MCF 10A (cell line): ENCODE data around the gene NAXE. TPM values are rescaled to one million over a fixed set of nuclear protein-coding genes. Genes with fewer than 3 reads are reported as not detected.
A peak's percentile ranks its signal among the peaks of the same experiment; 100 is the strongest.

Experiments used
- BruUV-seq: library from RNA; stranded (reverse); fragments of 400-500 nt; replicated peaks from 2 replicates; lab custom pipeline; 2021; lab: Mats Ljungman, UMichigan
- CTCF ChIA-PET: fragments of 300-600 bp; sonication (Branson Sonifier 250); formaldehyde crosslinking; extraction: SDS; loops from one replicate; lab custom pipeline; 2021; ENCODE audit warnings: antibody characterized with exemption, inconsistent platforms; lab: Yijun Ruan, JAX
- POLR2A ChIA-PET: fragments of 300-600, 350-650 bp; sonication (Branson Sonifier 250); formaldehyde crosslinking; extraction: SDS; loops from one replicate; lab custom pipeline; 2020; ENCODE audit warnings: antibody characterized with exemption, inconsistent platforms; lab: Yijun Ruan, JAX
- DNase-seq: peaks from one replicate; pipeline ENCODE4 v3.0.0-alpha.2; 2018; ENCODE audit not compliant: unreplicated experiment
- H3K27ac Mint-ChIP-seq: one replicate; pipeline ENCODE4 v1.8.0; 2022; ENCODE audit warnings: mild to moderate bottlenecking, low read depth, mixed read lengths; ENCODE audit not compliant: unreplicated experiment
- H3K27me3 Mint-ChIP-seq: one replicate; pipeline ENCODE4 v1.8.0; 2022; ENCODE audit warnings: mixed read lengths; ENCODE audit not compliant: insufficient read depth, unreplicated experiment
- H3K36me3 Mint-ChIP-seq: one replicate; pipeline ENCODE4 v1.8.0; 2022; ENCODE audit warnings: mild to moderate bottlenecking, moderate library complexity, mixed read lengths; ENCODE audit not compliant: insufficient read depth, unreplicated experiment
- H3K4me1 Mint-ChIP-seq: one replicate; pipeline ENCODE4 v1.8.0; 2022; ENCODE audit warnings: mixed read lengths; ENCODE audit not compliant: insufficient read depth, unreplicated experiment
- H3K4me3 Mint-ChIP-seq: one replicate; pipeline ENCODE4 v1.8.0; 2022; ENCODE audit warnings: mild to moderate bottlenecking, moderate library complexity, mixed read lengths; ENCODE audit not compliant: unreplicated experiment
- H3K9me3 Mint-ChIP-seq: one replicate; pipeline ENCODE4 v1.8.0; 2022; ENCODE audit warnings: mixed read lengths; ENCODE audit not compliant: unreplicated experiment
- CTCF ChIP-seq: fragments of 200-600 bp; IDR thresholded peaks from one replicate; pipeline ENCODE4 v1.8.0; 2022; ENCODE audit warnings: antibody characterized with exemption, mild to moderate bottlenecking; ENCODE audit not compliant: unreplicated experiment
- intact Hi-C: fragments of 100-400 bp; cut with micrococcal nuclease; formaldehyde crosslinking; loops from 2 replicates; pipeline ENCODE4 v1.14.1; 2022
- total RNA-seq: library from RNA; stranded (reverse); gene quantifications from 2 replicates; pipeline ENCODE4 v1.2.3, GENCODE V29; 2022

Gene NAXE
- total RNA-seq, 1 experiment from 2014 or later = 155 TPM

GRCh38 chr1:156560585-156561163 lies 30.9 kb upstream of the NAXE start:
- no TSS peak for BruUV-seq
- no peak for TF ChIP-seq CTCF
- ChIA-PET CTCF (interaction anchor here (0.6 to 1.1 kb wide), 2 partner anchors 16 to 115 kb away, joined by 3 to 5 read pairs; no protein-coding TSS in a partner anchor), POLR2A (interaction anchor here (0.6 to 1.3 kb wide), 3 partner anchors 11 to 133 kb away, joined by 3 to 4 read pairs (median 3); no protein-coding TSS in a partner anchor)
- H3K4me3 Mint-ChIP-seq = no peak overlapping the region
- no peak for DNase-seq
- H3K9me3 Mint-ChIP-seq = no peaks in the 10 kb centered on the region
- H3K4me1 Mint-ChIP-seq = no peaks in the 10 kb centered on the region
- intact Hi-C loops = no loop called here
- no peak overlapping the region for H3K27ac Mint-ChIP-seq
- H3K27me3 Mint-ChIP-seq = no peaks in the 10 kb centered on the region
- H3K36me3 Mint-ChIP-seq = peaks cover 14% of the 10 kb centered on the region

- intact Hi-C loops = no loop called here
- Mint-ChIP-seq H3K9me3 (no peaks in the 10 kb centered on the region), H3K27me3 (no peaks in the 10 kb centered on the region), H3K4me3 (no peak overlapping the region), H3K4me1 (peaks cover under 1% of the 10 kb centered on the region), H3K27ac (no peak overlapping the region), H3K36me3 (peaks cover 13% of the 10 kb centered on the region)
- no TSS peak for BruUV-seq
- no peak for TF ChIP-seq CTCF
- POLR2A ChIA-PET = interaction anchor here (0.6 kb wide), 1 partner anchor 55 kb away, joined by 3 read pairs; no protein-coding TSS in a partner anchor
- CTCF ChIA-PET = interaction anchor here (0.6 to 1.4 kb wide), 5 partner anchors 10 to 145 kb away, joined by 3 read pairs; no protein-coding TSS in a partner anchor
- DNase-seq = no peak
Measured at GRCh38 chr1:156565519-156565918, 26.1 kb upstream of the NAXE start.

DNA sequence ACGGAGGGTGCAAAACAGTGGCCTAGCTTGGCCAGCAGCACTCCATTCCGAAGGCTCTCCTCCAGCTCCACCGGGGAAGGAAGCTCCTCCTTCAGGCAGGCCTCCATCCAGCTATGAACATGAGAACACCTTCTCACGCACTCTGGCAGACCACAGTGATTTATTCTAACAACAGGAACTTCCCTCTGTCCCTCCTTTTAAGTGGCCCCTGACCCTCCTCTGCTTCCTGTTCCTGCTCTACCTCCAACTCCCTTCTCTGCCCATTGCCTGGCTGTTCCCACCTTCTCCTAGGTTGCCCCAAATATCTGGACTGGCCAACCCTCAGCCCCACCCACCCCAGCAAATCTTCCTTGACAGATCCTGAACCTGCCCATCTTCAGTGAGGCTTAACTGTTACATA lies 25.1 kb upstream of the NAXE start:
- Mint-ChIP-seq H3K4me3 (no peak overlapping the region), H3K4me1 (peaks cover 10% of the 10 kb centered on the region), H3K27me3 (no peaks in the 10 kb centered on the region), H3K9me3 (no peaks in the 10 kb centered on the region), H3K36me3 (peaks cover 13% of the 10 kb centered on the region), H3K27ac (no peak overlapping the region)
- DNase-seq = no peak
- ChIA-PET POLR2A (no interaction called here), CTCF (interaction anchor here (0.8 to 1.4 kb wide), 5 partner anchors 11 to 95 kb away, joined by 3 read pairs; no protein-coding TSS in a partner anchor)
- no TSS peak for BruUV-seq
- intact Hi-C loops = no loop called here
- TF ChIP-seq CTCF = no peak

DNA sequence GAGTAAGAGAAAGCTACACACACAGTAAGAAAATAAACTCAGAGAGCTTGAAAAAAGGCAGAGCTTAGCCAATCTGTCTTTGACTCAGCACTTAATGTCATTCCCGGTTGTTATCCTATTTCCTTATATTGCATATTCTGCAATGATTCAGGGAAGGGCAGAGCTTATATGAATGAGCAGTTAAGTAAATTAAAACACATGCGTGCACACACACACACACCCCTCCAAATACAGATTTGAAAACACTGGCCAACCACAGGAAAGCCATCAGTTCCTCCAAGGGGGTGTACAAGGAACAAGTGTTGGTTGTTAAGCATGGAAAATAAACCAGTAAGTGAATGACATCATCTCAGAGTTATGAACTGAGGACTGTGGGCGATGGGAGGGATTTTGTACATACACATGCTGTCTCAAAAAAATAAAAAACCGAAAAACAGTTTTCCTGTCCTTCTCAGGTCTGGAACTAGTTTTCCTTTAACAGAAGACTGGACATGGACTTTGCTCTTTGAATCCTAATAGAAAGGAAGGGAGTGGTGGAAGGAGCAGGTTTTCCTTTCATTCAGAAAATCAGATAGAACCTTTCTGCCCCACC lies 20.2 kb upstream of the NAXE start:
- no peak overlapping the region for H3K27ac Mint-ChIP-seq
- peak overlapping the region; percentile 87 for H3K4me3 Mint-ChIP-seq
- H3K4me1 Mint-ChIP-seq = peaks cover 28% of the 10 kb centered on the region
- TF ChIP-seq CTCF = no peak
- peaks cover 11% of the 10 kb centered on the region for H3K27me3 Mint-ChIP-seq
- BruUV-seq = no TSS peak
- intact Hi-C loops = loop anchor here (1.0 kb wide), 3 partner anchors 66 to 114 kb away; no protein-coding TSS in a partner anchor
- ChIA-PET CTCF (interaction anchor here (0.5 to 1.9 kb wide), 18 partner anchors 9 to 264 kb away, joined by 3 to 7 read pairs (median 3); partner anchors contain the start of genes GPATCH4 and HAPLN2), POLR2A (interaction anchor here (0.7 to 3.2 kb wide), 20 partner anchors 11 to 153 kb away, joined by 3 to 20 read pairs (median 4); partner anchors contain the start of genes GPATCH4, MEF2D and NAXE)
- peak; percentile 61 for DNase-seq
- no peaks in the 10 kb centered on the region for H3K9me3 Mint-ChIP-seq
- H3K36me3 Mint-ChIP-seq = peaks cover 8% of the 10 kb centered on the region
